Measurements from ENCODE around the gene PCDHA1. TPM values are rescaled to one million over a fixed set of nuclear protein-coding genes. Genes with fewer than 3 reads are reported as not detected.
A peak's percentile ranks its signal among the peaks of the same experiment; 100 is the strongest.

Gene PCDHA1
- not detected for total RNA-seq

GRCh38 chr5:140785905-140786686 lies at the start of gene PCDHA1:
Gene PCDHA1 (plus strand): TSS chr5:140786140.
- TF ChIP-seq CTCF (IDR thresholded peaks at IDR 0.05 in 4 of 5, conservative IDR thresholded peaks at IDR 0.05 in 1 of 5) (no peak), POLR2A (IDR thresholded peaks at IDR 0.05) (no peak)

GRCh38 chr5:140737486-140737885 lies 48.5 kb upstream of the PCDHA1 start:
- Histone ChIP-seq H3K4me3 (no peak overlapping the region), H3K36me3 (no peaks in the 10 kb centered on the region), H3K27me3 (no peaks in the 10 kb centered on the region), H3K27ac (no peak overlapping the region), H3K9me3 (no peaks in the 10 kb centered on the region), H3K4me1 (no peaks in the 10 kb centered on the region)
- no peak for TF ChIP-seq CTCF (IDR thresholded peaks at IDR 0.05 in 4 of 5, conservative IDR thresholded peaks at IDR 0.05 in 1 of 5)
- no peak for TF ChIP-seq POLR2A (IDR thresholded peaks at IDR 0.05)
- intact Hi-C loops (cut with DNase I; ENCODE audit: low total_unique reads), result no loop called here
- ATAC-seq (no peak), DNase-seq (no peak)
- in situ Hi-C loops (cut with MboI; ENCODE audit: low sequenced_read_pairs in 4 of 4), result loop anchor here in 2 of 4 donors (10.0 kb wide), 1 partner anchor 363 kb away; no protein-coding TSS in a partner anchor

More at GRCh38 chr5:140785905-140786686, at the start of gene PCDHA1:
- H3K36me3 ChIP-seq, result no peaks in the 10 kb centered on the region
- in situ Hi-C loops (cut with MboI; ENCODE audit: low sequenced_read_pairs in 4 of 4) (no loop called here), intact Hi-C loops (cut with DNase I; ENCODE audit: low total_unique reads) (no loop called here)
- ATAC-seq, result no peak
- peaks cover 0 to 29% (median 9%) of the 10 kb centered on the region in 3 donors for H3K27me3 ChIP-seq
- peaks cover 0 to 22% (median 3%) of the 10 kb centered on the region in 3 donors for H3K9me3 ChIP-seq
- no peak for DNase-seq
- H3K27ac ChIP-seq, result no peak within 1 kb of the TSS
- H3K4me1 ChIP-seq, result no peaks in the 10 kb centered on the region
- peak within 1 kb of the TSS in 1 of 4 donors; percentile 35 for H3K4me3 ChIP-seq

- TF ChIP-seq CTCF (IDR thresholded peaks at IDR 0.05 in 4 of 5, conservative IDR thresholded peaks at IDR 0.05 in 1 of 5), result no peak
- TF ChIP-seq POLR2A (IDR thresholded peaks at IDR 0.05), result no peak
- ATAC-seq (no peak), DNase-seq (no peak)
- H3K27ac ChIP-seq, result no peak overlapping the region
- H3K27me3 ChIP-seq, result no peaks in the 10 kb centered on the region
- H3K4me3 ChIP-seq, result no peak overlapping the region
- in situ Hi-C loops (cut with MboI; ENCODE audit: low sequenced_read_pairs in 4 of 4) (no loop called here), intact Hi-C loops (cut with DNase I; ENCODE audit: low total_unique reads) (no loop called here)
- no peaks in the 10 kb centered on the region for H3K36me3 ChIP-seq
- no peaks in the 10 kb centered on the region for H3K4me1 ChIP-seq
- H3K9me3 ChIP-seq, result no peaks in the 10 kb centered on the region
Measured at GRCh38 chr5:140741967-140742366, 44.0 kb upstream of the PCDHA1 start.

GRCh38 chr5:140753561-140753960 lies 32.4 kb upstream of the PCDHA1 start:
- peaks cover 0 to 12% (median 0%) of the 10 kb centered on the region in 3 donors for H3K9me3 ChIP-seq
- no peak overlapping the region for H3K4me3 ChIP-seq
- no peak for ATAC-seq
- no peaks in the 10 kb centered on the region for H3K36me3 ChIP-seq
- H3K27ac ChIP-seq, result no peak overlapping the region
- H3K27me3 ChIP-seq, result no peaks in the 10 kb centered on the region
- H3K4me1 ChIP-seq, result no peaks in the 10 kb centered on the region
- in situ Hi-C loops (cut with MboI; ENCODE audit: low sequenced_read_pairs in 4 of 4), result no loop called here
- TF ChIP-seq CTCF (IDR thresholded peaks at IDR 0.05 in 4 of 5, conservative IDR thresholded peaks at IDR 0.05 in 1 of 5), result no peak
- TF ChIP-seq POLR2A (IDR thresholded peaks at IDR 0.05), result no peak
- intact Hi-C loops (cut with DNase I; ENCODE audit: low total_unique reads), result no loop called here
- DNase-seq, result no peak

All from gastrocnemius medialis (tissue), 4 donors.